BLaER1 (cell line): ENCODE data around the gene KIAA0513.

Source experiments
- H3K27ac ChIP-seq: shearing (Covaris generic); formaldehyde crosslinking; 2 replicates; pipeline ENCODE4 v1.8.1; 2022
- H3K27me3 ChIP-seq: shearing (Covaris generic); formaldehyde crosslinking; 2 replicates; pipeline ENCODE4 v1.8.1; 2022
- H3K36me3 ChIP-seq: shearing (Covaris generic); formaldehyde crosslinking; 2 replicates; pipeline ENCODE4 v1.8.1; 2022
- H3K4me1 ChIP-seq: shearing (Covaris generic); formaldehyde crosslinking; 2 replicates; pipeline ENCODE4 v1.8.1; 2022
- H3K4me2 ChIP-seq: shearing (Covaris generic); formaldehyde crosslinking; 2 replicates; pipeline ENCODE4 v1.8.1; 2022
- H3K4me3 ChIP-seq: shearing (Covaris generic); formaldehyde crosslinking; 2 replicates; pipeline ENCODE4 v1.8.1; 2022
- H3K9ac ChIP-seq: shearing (Covaris generic); formaldehyde crosslinking; 2 replicates; pipeline ENCODE4 v1.8.1; 2022
- H3K9me3 ChIP-seq: shearing (Covaris generic); formaldehyde crosslinking; 2 replicates; pipeline ENCODE4 v1.8.1; 2022
- H4K20me1 ChIP-seq: shearing (Covaris generic); formaldehyde crosslinking; 2 replicates; pipeline ENCODE4 v1.8.1; 2022
- Cebpa-rat ChIP-seq: shearing (Covaris generic); IDR thresholded peaks from 2 replicates; pipeline ENCODE4 v1.8.1; 2022

Gene KIAA0513

DNA sequence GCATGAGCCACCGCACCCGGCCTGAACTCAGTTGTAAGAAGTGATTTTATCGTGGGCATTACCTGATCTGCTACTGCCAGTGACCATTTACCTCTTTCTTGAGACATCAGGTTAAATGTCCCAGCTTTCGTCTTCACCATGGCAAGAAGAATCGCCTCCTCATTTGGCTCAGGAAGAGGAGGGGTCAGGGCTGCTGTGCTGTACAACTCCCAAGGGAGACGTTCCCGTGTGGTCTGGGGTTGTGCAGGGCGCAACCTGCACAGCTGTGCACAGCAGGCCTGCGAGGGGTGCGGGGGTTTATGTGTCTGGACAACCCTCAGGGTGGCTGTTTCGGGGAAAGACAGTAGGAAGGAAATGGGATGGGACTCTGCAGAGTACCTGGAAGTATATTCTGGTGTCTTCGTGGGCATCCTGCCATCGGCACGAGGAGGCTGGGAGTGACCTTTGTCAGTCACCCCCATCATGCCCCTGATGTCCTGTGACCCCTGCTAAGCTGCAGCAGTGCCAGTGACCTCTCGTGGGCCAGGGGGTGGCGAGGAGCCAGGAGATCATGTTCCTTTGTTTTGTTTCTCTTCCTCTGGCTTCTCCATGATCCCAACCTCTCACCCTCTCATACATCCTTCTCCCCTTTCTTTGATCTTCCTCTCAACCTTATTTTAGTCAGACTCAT lies 57.4 kb downstream of the KIAA0513 start:
- TF ChIP-seq Cebpa-rat, result no peak
- peaks cover 86% of the 10 kb centered on the region for H3K4me1 ChIP-seq
- H3K4me3 ChIP-seq, result no peak overlapping the region
- peaks cover 18% of the 10 kb centered on the region for H3K27me3 ChIP-seq
- no peaks in the 10 kb centered on the region for H3K9me3 ChIP-seq
- no peak overlapping the region for H3K9ac ChIP-seq
- H3K36me3 ChIP-seq, result no peaks in the 10 kb centered on the region
- H4K20me1 ChIP-seq, result peaks cover 7% of the 10 kb centered on the region
- peak overlapping the region; percentile 99 for H3K4me2 ChIP-seq
- no peak overlapping the region for H3K27ac ChIP-seq

DNA sequence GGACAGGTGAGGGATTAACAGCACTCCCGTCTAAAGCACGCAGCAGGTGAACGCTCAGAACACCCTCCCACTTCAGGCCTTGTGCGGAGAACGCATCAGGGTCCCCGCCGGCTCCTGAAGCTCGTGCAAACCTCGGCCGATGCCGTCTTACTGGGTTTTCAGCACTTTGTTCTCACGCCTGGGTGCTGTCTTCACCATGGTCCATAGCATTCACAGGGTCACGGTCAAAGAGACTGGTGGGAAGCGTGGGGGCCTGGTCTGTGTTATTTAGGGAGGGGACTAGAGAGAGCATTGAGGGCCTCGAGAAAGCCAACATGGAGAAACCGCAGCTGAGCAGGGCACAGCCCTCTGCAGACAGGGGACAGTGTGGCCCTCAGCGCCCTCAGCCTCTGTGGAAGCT lies 58.1 kb downstream of the KIAA0513 start:
- Histone ChIP-seq H3K9ac (no peak overlapping the region), H3K4me2 (peak overlapping the region; percentile 99), H3K9me3 (no peaks in the 10 kb centered on the region), H3K4me3 (no peak overlapping the region), H3K27me3 (peaks cover 23% of the 10 kb centered on the region), H4K20me1 (peaks cover 7% of the 10 kb centered on the region), H3K27ac (no peak overlapping the region), H3K36me3 (no peaks in the 10 kb centered on the region), H3K4me1 (peaks cover 92% of the 10 kb centered on the region)
- TF ChIP-seq Cebpa-rat, result no peak

DNA sequence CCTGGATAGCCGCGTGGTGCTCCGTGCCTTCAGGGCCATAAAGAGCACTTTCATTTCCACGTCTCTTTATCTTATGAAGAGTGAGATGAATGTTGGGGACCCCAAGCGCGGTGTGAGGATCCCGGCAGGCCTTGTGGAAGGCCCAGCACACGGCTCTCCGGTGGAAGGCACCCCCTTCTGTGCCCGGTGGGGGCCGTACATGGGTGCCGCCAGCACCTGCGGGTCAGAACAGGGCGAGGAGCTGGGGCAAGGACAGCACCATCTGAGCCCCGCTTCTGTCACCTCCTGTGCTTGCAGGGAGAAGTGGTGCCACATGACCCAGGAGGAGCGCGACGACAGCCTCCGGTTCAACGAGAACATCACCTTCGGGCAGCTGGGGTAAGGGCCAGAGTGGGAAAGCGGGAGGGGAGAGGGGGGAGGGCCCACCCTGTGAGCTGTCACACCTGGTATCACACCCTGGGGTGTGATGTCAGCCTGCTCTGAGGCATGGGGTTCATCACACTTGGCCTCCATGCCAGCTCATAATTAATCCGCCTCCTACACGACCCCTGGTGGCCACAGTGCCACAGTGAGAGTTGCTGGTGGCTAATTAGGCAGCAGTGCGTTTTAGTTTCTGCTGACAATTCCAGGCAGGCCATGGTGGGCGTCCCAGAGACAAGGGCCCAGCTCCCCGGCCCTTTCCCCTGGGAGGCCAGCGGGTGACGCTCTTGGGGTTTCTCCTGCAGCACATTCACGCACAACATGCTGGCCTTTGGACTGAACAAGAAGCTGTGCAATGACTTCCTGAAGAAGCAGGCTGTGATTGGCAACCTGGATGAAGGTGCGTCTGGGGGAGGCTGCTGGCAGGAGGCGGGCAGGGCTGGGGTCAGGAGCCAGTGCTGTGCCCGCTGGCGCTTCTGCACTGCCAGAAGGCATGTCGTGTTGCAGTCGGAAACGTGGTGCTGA lies 59.0 kb downstream of the KIAA0513 start:
- no peak overlapping the region for H3K4me3 ChIP-seq
- H3K27ac ChIP-seq, result no peak overlapping the region
- no peaks in the 10 kb centered on the region for H3K36me3 ChIP-seq
- H3K9me3 ChIP-seq, result no peaks in the 10 kb centered on the region
- peaks cover 92% of the 10 kb centered on the region for H3K4me1 ChIP-seq
- H3K27me3 ChIP-seq, result peaks cover 15% of the 10 kb centered on the region
- peaks cover 7% of the 10 kb centered on the region for H4K20me1 ChIP-seq
- peak overlapping the region; percentile 99 for H3K4me2 ChIP-seq
- H3K9ac ChIP-seq, result no peak overlapping the region
- no peak for TF ChIP-seq Cebpa-rat

DNA sequence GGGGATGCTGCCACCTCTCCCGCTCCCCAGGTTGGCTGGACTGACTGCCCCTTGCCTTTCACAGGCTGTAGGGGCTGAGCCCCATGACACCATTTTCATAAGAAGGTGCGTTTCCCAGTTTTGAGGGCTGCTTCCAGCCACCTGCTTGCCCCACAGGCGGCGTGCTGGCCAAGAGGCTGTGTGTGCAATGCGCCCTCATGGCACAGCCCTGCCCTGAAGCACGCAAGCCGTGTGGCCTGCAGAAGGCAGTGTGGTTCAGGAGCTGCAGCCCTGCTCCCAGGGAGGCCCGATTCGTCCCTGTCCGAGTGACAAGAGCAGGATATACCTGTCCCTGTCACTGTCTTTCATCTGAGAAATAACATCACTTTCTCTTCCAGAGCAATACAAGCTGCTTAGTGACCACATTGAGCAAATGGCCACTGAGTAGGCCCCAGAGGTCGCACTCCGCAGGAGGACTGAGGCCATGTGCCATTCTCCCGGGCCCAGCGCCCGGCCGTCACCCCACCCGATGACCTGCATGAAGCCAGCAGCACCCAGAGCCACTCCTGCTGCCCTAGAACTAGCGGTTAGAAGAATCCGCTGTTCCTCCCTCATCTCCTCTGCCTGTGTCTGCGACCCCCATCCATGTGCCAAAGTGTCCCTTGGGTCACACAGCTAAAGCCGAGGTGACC lies 60.4 kb downstream of the KIAA0513 start:
- Histone ChIP-seq H3K36me3 (no peaks in the 10 kb centered on the region), H3K4me3 (no peak overlapping the region), H3K4me1 (peaks cover 92% of the 10 kb centered on the region), H3K9ac (no peak overlapping the region), H3K4me2 (no peak overlapping the region; the same call in 1 of the 2 replicates), H4K20me1 (no peaks in the 10 kb centered on the region; the same call in 1 of the 2 replicates), H3K27ac (no peak overlapping the region), H3K27me3 (0 out of 2 replicates have a peak, but pooled peaks cover 5% of the 10 kb centered on the region), H3K9me3 (no peaks in the 10 kb centered on the region)
- no peak for TF ChIP-seq Cebpa-rat

DNA sequence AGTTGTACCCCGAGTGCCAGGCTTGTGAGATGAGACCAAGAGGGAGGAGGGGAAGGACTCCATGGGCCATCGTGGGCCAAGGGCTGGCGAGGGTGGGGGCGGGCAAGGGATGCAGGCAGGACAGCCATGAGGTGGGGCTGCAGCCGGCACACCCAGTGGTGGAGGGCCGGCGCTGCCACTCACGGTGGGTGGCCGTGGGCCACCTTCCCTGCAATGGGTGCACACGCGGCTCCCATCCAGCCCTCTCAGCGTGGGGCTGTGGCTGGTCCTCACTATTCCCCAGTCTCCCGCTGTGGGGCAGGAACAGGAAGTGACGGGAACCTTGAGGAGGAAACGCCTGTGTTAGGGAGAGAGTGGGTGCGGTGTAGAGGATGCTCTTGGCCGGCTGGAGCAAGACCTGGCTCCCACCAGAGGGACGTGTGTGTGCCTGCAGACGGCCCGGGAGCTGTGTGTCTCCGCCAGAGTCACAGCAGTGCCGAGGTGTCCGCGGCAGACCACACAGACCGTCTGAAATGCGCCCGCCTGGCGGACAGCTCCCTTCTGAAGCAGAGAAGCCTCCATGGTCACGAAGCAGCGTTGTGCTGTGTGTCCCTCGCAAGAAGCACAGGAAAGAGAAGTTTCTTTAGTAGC lies 61.1 kb downstream of the KIAA0513 start:
- Histone ChIP-seq H3K27ac (no peak overlapping the region), H3K4me2 (peak overlapping the region; percentile 53), H4K20me1 (no peaks in the 10 kb centered on the region; the same call in 1 of the 2 replicates), H3K4me3 (no peak overlapping the region), H3K9me3 (no peaks in the 10 kb centered on the region), H3K36me3 (no peaks in the 10 kb centered on the region), H3K9ac (no peak overlapping the region), H3K27me3 (0 out of 2 replicates have a peak, but pooled peaks cover 5% of the 10 kb centered on the region), H3K4me1 (peaks cover 92% of the 10 kb centered on the region)
- TF ChIP-seq Cebpa-rat, result no peak

DNA sequence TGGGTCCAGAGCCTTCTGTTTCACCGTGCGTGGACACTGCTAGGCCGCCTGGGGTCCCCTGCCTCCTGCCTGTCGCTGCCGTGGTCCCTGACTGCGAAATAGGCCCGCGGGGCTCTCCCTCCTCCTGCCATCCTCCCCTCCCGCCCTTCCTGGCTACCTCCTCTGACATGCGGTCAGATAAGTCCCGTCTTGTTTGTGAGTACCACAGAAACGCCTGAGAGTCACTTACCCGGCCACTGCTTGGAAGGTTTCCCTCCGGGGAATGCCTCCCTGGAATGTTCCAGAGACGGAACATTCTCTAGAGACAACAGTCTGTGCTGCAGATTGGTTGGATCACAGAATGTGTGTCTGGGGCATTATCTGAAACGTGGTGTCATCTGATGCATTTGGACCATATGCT lies 61.9 kb downstream of the KIAA0513 start:
- no peaks in the 10 kb centered on the region; the same call in 1 of the 2 replicates for H4K20me1 ChIP-seq
- no peak overlapping the region for H3K27ac ChIP-seq
- H3K27me3 ChIP-seq, result 0 out of 2 replicates have a peak, but pooled peaks cover 5% of the 10 kb centered on the region
- TF ChIP-seq Cebpa-rat, result no peak
- no peak overlapping the region for H3K9ac ChIP-seq
- H3K4me2 ChIP-seq, result 0 out of 2 replicates have a peak overlapping the region, but pooled peaks have one; percentile 53
- no peaks in the 10 kb centered on the region for H3K36me3 ChIP-seq
- peaks cover 92% of the 10 kb centered on the region for H3K4me1 ChIP-seq
- no peaks in the 10 kb centered on the region for H3K9me3 ChIP-seq
- no peak overlapping the region for H3K4me3 ChIP-seq

DNA sequence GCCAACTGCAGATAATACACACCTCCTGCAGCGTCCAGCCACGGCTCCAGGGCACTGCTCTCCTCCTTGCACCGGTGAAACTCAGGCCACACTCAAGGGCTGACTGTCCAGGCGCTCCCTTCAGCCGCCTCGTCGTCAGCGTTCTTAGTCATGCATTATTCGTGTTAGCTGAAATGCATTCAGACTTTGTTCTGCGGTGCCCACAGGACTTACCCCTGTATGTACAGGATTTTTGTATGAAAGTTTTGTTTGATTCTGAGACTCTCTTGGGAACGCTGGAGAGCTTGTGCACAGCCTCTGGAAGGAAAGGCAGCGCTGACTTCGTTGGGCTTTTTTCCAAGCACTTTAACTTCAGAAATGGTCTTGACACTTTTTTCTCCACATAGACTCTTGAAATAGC lies 62.6 kb downstream of the KIAA0513 start:
- H4K20me1 ChIP-seq, result no peaks in the 10 kb centered on the region; the same call in 1 of the 2 replicates
- no peaks in the 10 kb centered on the region for H3K36me3 ChIP-seq
- no peak overlapping the region for H3K27ac ChIP-seq
- no peak overlapping the region for H3K4me3 ChIP-seq
- H3K9ac ChIP-seq, result no peak overlapping the region
- H3K4me2 ChIP-seq, result peak overlapping the region; percentile 77
- peaks cover 92% of the 10 kb centered on the region for H3K4me1 ChIP-seq
- H3K9me3 ChIP-seq, result no peaks in the 10 kb centered on the region
- H3K27me3 ChIP-seq, result 0 out of 2 replicates have a peak, but pooled peaks cover 5% of the 10 kb centered on the region
- no peak for TF ChIP-seq Cebpa-rat

DNA sequence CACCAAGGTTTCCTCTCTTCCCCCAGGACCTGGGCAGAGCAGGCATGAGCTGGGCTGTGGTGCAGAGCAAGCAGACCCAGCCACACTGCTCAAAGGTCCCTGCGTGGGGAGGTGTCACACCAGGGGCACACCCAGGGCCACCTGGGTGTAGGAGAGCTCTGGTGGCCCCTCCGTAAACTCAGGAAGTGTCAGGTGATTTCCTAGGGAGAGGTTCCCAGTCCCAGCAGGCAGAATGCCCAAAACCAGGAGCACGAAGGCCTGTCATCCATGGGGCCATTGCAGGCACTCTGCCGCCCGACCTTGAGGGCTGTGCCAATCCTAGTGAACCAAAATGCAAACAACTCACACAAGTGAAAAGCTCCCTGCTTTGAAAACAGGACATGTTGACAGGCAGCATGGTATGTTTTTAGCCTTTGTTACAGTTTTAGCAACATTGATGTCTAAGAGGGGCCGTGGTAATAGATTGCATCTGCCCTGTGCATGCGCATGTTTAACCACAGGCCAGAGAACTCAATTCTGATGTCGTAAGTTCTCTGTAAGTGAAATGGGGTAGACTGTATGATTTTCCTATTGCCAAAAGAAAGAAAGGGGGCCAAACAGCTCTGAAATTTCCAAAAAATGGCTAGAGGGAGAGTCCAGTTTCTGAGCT lies 63.4 kb downstream of the KIAA0513 start:
- H3K27me3 ChIP-seq, result 0 out of 2 replicates have a peak, but pooled peaks cover 5% of the 10 kb centered on the region
- no peaks in the 10 kb centered on the region for H3K36me3 ChIP-seq
- no peak overlapping the region for H3K4me3 ChIP-seq
- H3K9me3 ChIP-seq, result no peaks in the 10 kb centered on the region
- no peak overlapping the region for H3K9ac ChIP-seq
- TF ChIP-seq Cebpa-rat, result no peak
- H3K4me2 ChIP-seq, result peak overlapping the region; percentile 77
- H3K4me1 ChIP-seq, result peaks cover 91% of the 10 kb centered on the region
- no peaks in the 10 kb centered on the region; the same call in 1 of the 2 replicates for H4K20me1 ChIP-seq
- no peak overlapping the region for H3K27ac ChIP-seq

DNA sequence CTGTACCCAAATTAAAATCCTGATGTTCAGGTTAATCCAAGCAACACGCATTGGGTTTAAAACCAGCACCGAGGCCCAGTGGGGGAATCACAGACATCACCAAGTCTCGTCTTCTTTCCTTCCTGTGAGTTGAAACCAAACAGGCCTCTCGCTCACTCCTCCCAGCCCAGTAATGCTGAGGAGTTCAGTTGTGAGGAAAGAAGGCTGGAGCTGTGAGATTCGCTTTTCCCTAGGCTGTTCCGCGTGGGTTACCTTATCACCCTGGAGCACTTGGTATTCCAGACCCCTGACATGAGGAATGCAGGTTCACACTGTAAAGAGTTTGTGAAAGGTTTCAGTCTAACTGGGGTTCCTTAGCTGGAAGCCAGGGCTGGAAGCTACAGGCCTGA lies 63.9 kb downstream of the KIAA0513 start:
- Histone ChIP-seq H3K9me3 (no peaks in the 10 kb centered on the region), H3K4me1 (peaks cover 86% of the 10 kb centered on the region), H4K20me1 (no peaks in the 10 kb centered on the region), H3K4me2 (peak overlapping the region; percentile 77), H3K36me3 (no peaks in the 10 kb centered on the region), H3K27me3 (0 out of 2 replicates have a peak, but pooled peaks cover 5% of the 10 kb centered on the region), H3K27ac (no peak overlapping the region), H3K4me3 (no peak overlapping the region), H3K9ac (no peak overlapping the region)
- no peak for TF ChIP-seq Cebpa-rat
